ENCODE results near the gene ESRRG. TPM values are rescaled to one million over a fixed set of nuclear protein-coding genes. Genes with fewer than 3 reads are reported as not detected.

ESRRG gene
- total RNA-seq, 2 experiments from 2014 or later: not detected

GRCh38 chr1:216641669-216642460, 81.4 kb downstream of the ESRRG start:
- ChIA-PET POLR2A (no interaction called here), CTCF (no interaction called here)

- ChIA-PET POLR2A (no interaction called here), CTCF (no interaction called here)
Measured at GRCh38 chr1:216640100-216640499, 83.1 kb downstream of the ESRRG start.

GRCh38 chr1:216632980-216633379, 90.2 kb downstream of the ESRRG start:
- ChIA-PET POLR2A (no interaction called here), CTCF (no interaction called here)

GRCh38 chr1:216630532-216630931, 92.7 kb downstream of the ESRRG start:
- ChIA-PET POLR2A (no interaction called here), CTCF (no interaction called here)

GRCh38 chr1:216627252-216627651, 96.0 kb downstream of the ESRRG start:
- ChIA-PET POLR2A (no interaction called here), CTCF (no interaction called here)

GRCh38 chr1:216626394-216627067, 96.7 kb downstream of the ESRRG start:
- ChIA-PET POLR2A (no interaction called here), CTCF (no interaction called here)

GRCh38 chr1:216621536-216621935, 101.7 kb downstream of the ESRRG start:
- CTCF ChIA-PET: no interaction called here
- POLR2A ChIA-PET: no interaction called here

GRCh38 chr1:216617081-216617875, 106.0 kb downstream of the ESRRG start:
- CTCF ChIA-PET: no interaction called here

GRCh38 chr1:216616425-216616824, 106.8 kb downstream of the ESRRG start:
- ChIA-PET CTCF (no interaction called here), POLR2A (no interaction called here)

More at GRCh38 chr1:216617081-216617875, 106.0 kb downstream of the ESRRG start:
- POLR2A ChIA-PET: no interaction called here

GRCh38 chr1:216614011-216614934, 109.0 kb downstream of the ESRRG start:
- ChIA-PET POLR2A (no interaction called here), CTCF (no interaction called here)

- POLR2A ChIA-PET: no interaction called here
- CTCF ChIA-PET: no interaction called here
Measured at GRCh38 chr1:216612291-216612690, 110.9 kb downstream of the ESRRG start.

- CTCF ChIA-PET: no interaction called here
- POLR2A ChIA-PET: no interaction called here
Measured at GRCh38 chr1:216607067-216607697, 116.0 kb downstream of the ESRRG start.

GRCh38 chr1:216606047-216606637, 117.1 kb downstream of the ESRRG start:
- POLR2A ChIA-PET: no interaction called here
- CTCF ChIA-PET: no interaction called here

- ChIA-PET POLR2A (interaction anchor here (0.5 kb wide), 1 partner anchor 360 kb away, joined by 4 read pairs; no protein-coding TSS in a partner anchor), CTCF (no interaction called here)
Measured at GRCh38 chr1:216604771-216605170, 118.5 kb downstream of the ESRRG start.

GRCh38 chr1:216600730-216601609, 122.3 kb downstream of the ESRRG start:
- ChIA-PET POLR2A (no interaction called here), CTCF (no interaction called here)

- CTCF ChIA-PET: no interaction called here
- POLR2A ChIA-PET: no interaction called here
Measured at GRCh38 chr1:216599851-216600250, 123.4 kb downstream of the ESRRG start.

- POLR2A ChIA-PET: no interaction called here
Measured at GRCh38 chr1:216598448-216598847, 124.8 kb downstream of the ESRRG start.

GRCh38 chr1:216596281-216596862, 126.9 kb downstream of the ESRRG start:
- POLR2A ChIA-PET: no interaction called here

More at GRCh38 chr1:216598448-216598847, 124.8 kb downstream of the ESRRG start:
- CTCF ChIA-PET: no interaction called here

More at GRCh38 chr1:216596281-216596862, 126.9 kb downstream of the ESRRG start:
- CTCF ChIA-PET: no interaction called here

Data from activated CD8-positive, alpha-beta memory T cell treated with anti-CD3 and anti-CD28 coated beads for 36 hours (primary cell).